Tibial nerve (tissue), 3 donors: ENCODE measurements around the gene IFITM5.

Source experiments
- CTCF ChIP-seq, 5 experiments: fragments of 200-600 bp in 3 of 5; fragments of 450-650 bp in 2 of 5; sonication (generic) in 3 of 5; IDR thresholded peaks; one replicate each; pipeline ENCODE4 v1.5.1; 2016 to 2019; ENCODE audit warnings: antibody characterized with exemption in 5 of 5, mild to moderate bottlenecking in 3 of 5, moderate library complexity in 2 of 5
- POLR2A ChIP-seq, 2 donors: fragments of 450-650 bp; IDR thresholded peaks; one replicate each; pipeline ENCODE4 v1.6.1; 2017; ENCODE audit warnings: antibody characterized with exemption in 2 of 2, mild to moderate bottlenecking in 2 of 2, moderate library complexity in 2 of 2

- no peak for TF ChIP-seq POLR2A (IDR thresholded peaks at IDR 0.05)
- no peak for TF ChIP-seq CTCF (IDR thresholded peaks at IDR 0.05)
These were observed 35.1 kb upstream of the IFITM5 start for GRCh38 chr11:334264-334994.
